H54 (cell line): ENCODE measurements around the gene MORN1.

Experiments
- DNase-seq: peaks from one replicate; pipeline ENCODE4 v3.0.0; 2011; ENCODE audit warnings: low spot score, mixed read lengths; ENCODE audit not compliant: insufficient read length
- FAIRE-seq: peaks from 3 replicates; lab custom pipeline; 2011; peaks lifted over from hg19 to GRCh38; lab: Jason Lieb, UNC
- POLR2A ChIP-seq: IDR thresholded peaks from 2 replicates; pipeline ENCODE4 v1.6.1; 2011; ENCODE audit warnings: low read depth, mild to moderate bottlenecking, low read length

Gene MORN1

GRCh38 chr1:2295526-2295925 lies 95.8 kb downstream of the MORN1 start:
- TF ChIP-seq POLR2A = no peak
- DNase-seq = no peak
- no peak for FAIRE-seq

GRCh38 chr1:2294725-2295078 lies 96.7 kb downstream of the MORN1 start:
- TF ChIP-seq POLR2A = no peak
- FAIRE-seq (no peak), DNase-seq (no peak)

GRCh38 chr1:2294033-2294724 lies 97.2 kb downstream of the MORN1 start:
- DNase-seq (no peak), FAIRE-seq (no peak)
- no peak for TF ChIP-seq POLR2A

- no peak for DNase-seq
- FAIRE-seq = no peak
- no peak for TF ChIP-seq POLR2A
These were observed 98.5 kb downstream of the MORN1 start for GRCh38 chr1:2292725-2293450.

- DNase-seq (no peak), FAIRE-seq (no peak)
- TF ChIP-seq POLR2A = no peak
These were observed 99.8 kb downstream of the MORN1 start for GRCh38 chr1:2291577-2291976.

- DNase-seq = peak; percentile 85
- FAIRE-seq = peak; percentile 62
- TF ChIP-seq POLR2A = no peak
These were observed 100.5 kb downstream of the MORN1 start for GRCh38 chr1:2290595-2291510.

GRCh38 chr1:2290171-2290578 lies 101.2 kb downstream of the MORN1 start:
- peak; percentile 49 for DNase-seq
- FAIRE-seq = no peak
- TF ChIP-seq POLR2A = no peak

- TF ChIP-seq POLR2A = no peak
- no peak for FAIRE-seq
- no peak for DNase-seq
These were observed 101.7 kb downstream of the MORN1 start for GRCh38 chr1:2289607-2290006.

GRCh38 chr1:2288816-2289536 lies 102.4 kb downstream of the MORN1 start:
- FAIRE-seq (no peak), DNase-seq (no peak)
- TF ChIP-seq POLR2A = no peak

GRCh38 chr1:2288311-2288710 lies 103.0 kb downstream of the MORN1 start:
- no peak for FAIRE-seq
- TF ChIP-seq POLR2A = no peak
- DNase-seq = no peak

- FAIRE-seq = no peak
- no peak for DNase-seq
- TF ChIP-seq POLR2A = no peak
These were observed 103.7 kb downstream of the MORN1 start for GRCh38 chr1:2287649-2288048.

- no peak for FAIRE-seq
- no peak for TF ChIP-seq POLR2A
- DNase-seq = no peak
These were observed 104.4 kb downstream of the MORN1 start for GRCh38 chr1:2286923-2287322.

- TF ChIP-seq POLR2A = no peak
- FAIRE-seq (no peak), DNase-seq (no peak)
These were observed 106.4 kb downstream of the MORN1 start for GRCh38 chr1:2284932-2285331.
